HG02571 (cell line): ENCODE measurements around the gene GPD1.

Experiments used
- ATAC-seq: cut with Tn5 transposase; IDR thresholded peaks from one replicate; pipeline ENCODE4 v1.9.1; 2021; ENCODE audit warnings: mild to moderate bottlenecking, moderate library complexity; ENCODE audit not compliant: unreplicated experiment

The GPD1 gene

DNA sequence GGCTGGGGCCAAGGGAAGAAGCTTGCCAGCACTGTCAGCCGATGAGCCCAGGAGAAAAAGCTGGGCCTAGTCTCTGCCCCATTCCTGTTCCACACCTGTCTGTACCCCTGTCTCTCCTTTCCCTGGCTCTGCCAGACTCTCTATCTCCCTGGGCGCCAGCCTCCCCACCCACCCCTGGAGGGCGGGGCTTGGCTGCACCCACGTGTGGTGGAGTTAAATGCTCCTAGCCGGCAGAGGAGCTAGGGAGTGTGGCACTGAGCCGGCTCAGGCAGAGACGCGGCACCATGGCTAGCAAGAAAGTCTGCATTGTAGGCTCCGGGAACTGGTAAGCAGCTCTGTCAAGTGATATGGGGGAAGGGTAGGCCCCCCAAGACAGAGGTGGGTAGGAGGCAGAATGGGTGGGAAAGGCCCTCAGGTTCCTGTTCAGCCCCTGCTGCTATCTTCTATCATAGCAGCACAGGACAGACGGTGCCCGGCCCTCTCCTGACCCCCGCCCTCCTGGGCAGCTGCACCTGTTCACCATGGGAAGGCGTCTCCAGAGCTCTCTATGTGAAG is at the start of gene GPD1:
GPD1 (plus strand) TSS at position 242 of the 555 bp plus-strand sequence; CDS start at position 285, 43 bp downstream.
- no peak for ATAC-seq

DNA sequence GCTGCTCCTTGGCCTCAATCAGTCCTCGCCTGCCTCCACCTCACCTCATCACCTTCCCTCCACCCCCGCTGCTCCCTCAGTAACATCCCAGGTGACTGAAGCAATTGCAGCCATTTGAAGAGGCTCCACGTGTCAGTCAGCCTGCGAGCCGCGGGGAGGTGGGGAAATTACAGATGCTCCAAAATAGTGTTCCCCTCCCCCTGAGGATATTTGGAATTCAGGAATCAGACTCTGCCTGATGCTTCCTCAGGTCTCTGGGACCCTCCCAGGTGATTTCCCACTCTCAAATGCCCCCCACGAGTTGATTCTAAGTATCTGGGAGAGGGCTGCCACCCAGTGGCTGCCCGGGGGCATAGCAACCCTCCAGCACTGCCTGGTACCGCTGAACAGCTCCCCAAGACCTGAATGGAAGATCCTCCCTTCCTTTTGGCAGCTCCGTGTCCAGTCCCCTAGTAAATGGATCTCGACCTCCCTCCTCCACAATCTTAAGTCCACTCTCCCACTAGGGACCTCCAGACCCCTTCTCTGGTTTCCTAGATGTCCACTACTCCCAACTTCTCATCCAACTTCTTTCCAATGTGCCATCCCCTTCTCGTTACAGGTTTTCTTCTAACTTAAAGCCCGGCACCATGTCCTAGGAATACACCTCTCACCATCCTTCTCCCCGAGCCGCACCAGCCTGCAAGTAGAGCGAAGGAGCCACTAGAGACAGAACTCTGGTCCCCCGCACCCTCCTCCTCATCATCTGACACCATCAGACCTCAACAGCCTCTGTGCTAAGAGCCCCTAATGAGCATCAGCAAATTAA is 47.8 kb upstream of the GPD1 start:
- ATAC-seq: no peak

DNA sequence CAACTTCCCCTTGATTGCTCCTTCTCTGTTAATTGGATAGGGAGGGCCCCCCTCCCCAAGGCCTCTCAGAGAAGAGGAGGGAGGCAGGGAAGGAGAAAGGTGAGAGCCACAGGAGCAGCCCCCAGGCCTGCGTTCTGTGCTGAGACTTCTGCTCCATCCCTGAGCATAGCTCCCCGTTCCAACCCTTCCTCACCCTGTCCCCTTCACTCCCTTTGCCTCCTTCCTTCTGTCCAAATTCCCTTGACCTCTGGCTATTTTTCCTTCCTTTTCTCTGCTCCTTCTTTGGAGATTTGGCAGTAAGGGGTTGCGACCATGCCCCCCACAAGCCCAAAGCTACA is 47.2 kb upstream of the GPD1 start:
- no peak for ATAC-seq

DNA sequence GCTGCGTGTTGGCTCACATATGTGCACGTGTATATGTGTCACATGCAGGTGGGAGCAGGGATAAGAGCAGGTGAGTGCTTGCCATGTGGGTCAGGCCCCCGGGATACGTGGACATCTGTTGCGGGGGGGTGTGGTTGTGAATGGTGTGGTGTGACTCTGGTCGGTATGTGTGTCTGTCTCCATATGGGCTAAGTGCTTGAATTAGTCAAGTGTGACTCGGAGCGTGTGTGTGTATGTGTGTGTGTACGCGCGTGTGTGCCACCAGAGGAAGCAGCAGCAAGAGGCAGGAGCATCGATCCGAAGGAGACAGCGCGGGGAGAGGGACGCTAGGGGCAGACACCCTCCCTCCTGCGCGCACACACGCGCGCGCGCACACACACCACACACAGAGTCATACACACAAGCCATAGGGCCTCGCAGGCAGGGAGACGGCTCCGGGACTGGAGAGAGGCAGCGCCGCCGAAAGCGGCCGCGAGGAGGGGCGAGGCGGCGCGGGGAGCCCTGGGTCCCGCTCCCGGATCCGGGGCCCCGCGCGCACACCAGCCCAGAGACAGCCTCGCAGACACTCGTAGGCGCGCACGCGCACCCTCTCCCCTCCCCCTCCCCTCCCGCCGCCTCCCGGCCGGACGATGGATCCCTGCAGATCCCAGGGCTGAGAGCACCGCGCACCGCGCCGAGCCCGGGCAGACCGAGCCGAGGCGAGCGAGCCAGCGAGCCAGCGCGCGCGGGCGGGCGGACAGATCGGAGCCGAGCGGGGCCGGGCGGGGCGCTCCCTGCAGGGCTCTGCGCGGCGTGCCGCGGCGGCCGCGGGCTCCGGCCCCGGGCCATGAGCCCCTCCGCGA is 46.6 kb upstream of the GPD1 start, which contains the start of gene ASIC1:
ASIC1 (plus strand) TSS at position 597 of the 842 bp plus-strand sequence. CDS start 1,171 bp downstream, outside the sequence.
- ATAC-seq: no peak

DNA sequence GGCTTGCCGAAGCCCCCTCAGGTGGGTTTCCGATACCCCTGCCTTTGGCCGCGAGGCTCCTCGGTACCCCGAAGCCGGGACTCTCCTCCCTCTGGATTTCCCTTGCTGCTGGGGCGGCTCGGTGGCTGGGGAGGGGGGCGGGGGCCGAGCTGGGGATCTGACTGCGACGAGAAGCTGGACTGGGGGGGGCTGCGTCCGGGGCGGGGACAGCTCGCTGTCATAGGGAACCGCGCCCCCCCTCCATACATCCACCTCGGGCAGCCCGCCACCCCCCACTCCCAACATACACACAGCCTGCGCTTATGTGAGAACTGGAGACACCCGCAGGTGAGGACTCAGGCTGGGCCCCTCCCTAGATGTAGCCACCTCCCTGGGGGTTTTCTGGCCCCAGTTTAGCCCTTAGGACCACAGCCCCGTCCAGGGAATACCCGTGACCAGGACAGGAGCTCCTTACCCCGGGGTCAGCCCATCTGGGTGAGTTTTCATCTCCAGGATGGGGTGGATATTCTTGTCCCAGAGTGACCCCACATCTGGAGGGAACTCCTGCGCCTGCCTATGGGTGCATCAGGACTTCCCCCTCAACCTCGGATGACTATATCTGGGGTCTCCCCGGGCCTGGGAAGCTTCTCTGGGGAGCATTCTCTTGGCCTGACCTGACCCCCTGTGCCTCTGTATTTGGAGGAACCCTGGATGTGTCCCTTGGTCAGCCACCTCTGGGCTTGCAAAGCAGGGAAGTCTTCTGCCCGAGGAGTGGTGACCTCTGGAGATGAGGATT is 45.7 kb upstream of the GPD1 start:
- ATAC-seq: no peak

DNA sequence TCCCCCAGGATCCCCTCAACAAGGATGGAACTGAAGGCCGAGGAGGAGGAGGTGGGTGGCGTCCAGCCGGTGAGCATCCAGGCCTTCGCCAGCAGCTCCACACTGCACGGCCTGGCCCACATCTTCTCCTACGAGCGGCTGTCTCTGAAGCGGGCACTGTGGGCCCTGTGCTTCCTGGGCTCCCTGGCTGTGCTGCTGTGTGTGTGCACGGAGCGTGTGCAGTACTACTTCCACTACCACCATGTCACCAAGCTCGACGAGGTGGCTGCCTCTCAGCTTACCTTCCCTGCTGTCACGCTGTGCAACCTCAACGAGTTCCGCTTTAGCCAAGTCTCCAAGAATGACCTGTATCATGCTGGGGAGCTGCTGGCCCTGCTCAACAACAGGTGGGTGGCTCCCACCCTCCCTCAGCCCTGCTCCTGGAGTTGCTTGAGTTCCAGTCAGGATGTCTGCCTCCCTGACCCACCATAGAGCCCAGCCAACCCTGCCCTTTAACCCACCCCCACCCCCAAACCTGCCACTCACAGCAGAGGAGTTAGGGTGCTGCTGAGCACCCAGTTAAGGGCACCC is 45.0 kb upstream of the GPD1 start:
- ATAC-seq: no peak

DNA sequence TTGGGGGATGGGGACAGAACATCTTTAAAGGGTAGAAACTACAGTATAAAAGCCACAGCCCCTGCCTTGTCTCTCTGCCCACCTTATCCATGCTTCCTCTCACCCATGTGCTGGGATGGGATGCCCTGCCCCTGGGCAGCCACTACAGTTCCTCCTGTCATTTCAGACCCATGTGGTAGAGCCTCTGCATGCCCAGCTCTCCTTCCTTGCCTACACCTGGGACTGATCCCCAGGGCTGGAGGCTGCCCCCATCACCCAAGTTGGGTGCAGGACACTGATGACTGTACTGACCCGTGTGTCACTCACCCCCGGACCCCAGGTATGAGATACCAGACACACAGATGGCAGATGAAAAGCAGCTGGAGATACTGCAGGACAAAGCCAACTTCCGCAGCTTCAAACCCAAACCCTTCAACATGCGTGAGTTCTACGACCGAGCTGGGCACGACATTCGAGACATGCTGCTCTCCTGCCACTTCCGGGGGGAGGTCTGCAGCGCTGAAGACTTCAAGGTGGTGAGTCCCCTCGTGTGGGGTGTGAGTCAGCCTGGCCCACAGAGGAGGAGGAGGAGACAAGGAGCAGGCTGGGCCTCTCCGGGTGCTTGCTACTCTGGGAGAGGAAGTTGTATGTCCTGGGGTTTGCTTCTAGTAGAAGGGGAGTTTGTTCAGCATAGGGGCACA is 44.2 kb upstream of the GPD1 start:
- no peak for ATAC-seq

DNA sequence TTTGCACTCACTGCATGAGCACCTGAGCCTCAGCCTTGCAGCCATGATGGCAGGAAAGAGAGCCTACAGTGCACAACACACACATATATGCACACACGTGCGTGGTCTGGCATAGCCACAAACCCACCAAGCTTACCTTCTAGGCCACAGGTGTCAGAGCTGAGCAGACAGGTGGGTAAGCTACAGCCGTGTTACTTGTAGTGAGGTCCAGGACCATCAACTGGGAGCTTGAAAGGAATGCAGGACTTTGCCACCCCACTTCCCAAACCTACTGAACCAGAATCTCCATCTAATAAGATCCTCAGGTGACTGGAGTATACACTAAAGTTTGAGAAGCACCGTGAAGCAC is 43.7 kb upstream of the GPD1 start:
- no peak for ATAC-seq

DNA sequence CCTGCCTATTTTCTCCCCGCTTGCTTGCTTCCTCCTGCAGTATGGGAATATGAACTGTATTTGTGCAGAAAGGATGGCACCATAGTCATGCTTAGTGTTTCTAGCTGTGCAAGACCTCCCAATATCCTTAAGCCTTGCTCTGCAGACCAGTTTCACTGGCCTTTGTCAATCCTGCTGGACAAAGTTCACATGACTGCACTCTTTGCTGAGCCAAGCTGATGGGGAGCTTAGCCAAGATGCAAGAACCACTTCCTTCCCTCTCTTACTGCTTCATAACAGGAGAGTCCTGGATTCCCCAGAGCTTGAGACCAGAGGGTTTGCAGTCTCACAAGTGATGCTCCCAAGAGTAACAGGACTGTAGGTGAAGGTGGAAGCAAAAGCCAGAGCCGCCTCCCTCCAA is 42.6 kb upstream of the GPD1 start:
- no peak for ATAC-seq

DNA sequence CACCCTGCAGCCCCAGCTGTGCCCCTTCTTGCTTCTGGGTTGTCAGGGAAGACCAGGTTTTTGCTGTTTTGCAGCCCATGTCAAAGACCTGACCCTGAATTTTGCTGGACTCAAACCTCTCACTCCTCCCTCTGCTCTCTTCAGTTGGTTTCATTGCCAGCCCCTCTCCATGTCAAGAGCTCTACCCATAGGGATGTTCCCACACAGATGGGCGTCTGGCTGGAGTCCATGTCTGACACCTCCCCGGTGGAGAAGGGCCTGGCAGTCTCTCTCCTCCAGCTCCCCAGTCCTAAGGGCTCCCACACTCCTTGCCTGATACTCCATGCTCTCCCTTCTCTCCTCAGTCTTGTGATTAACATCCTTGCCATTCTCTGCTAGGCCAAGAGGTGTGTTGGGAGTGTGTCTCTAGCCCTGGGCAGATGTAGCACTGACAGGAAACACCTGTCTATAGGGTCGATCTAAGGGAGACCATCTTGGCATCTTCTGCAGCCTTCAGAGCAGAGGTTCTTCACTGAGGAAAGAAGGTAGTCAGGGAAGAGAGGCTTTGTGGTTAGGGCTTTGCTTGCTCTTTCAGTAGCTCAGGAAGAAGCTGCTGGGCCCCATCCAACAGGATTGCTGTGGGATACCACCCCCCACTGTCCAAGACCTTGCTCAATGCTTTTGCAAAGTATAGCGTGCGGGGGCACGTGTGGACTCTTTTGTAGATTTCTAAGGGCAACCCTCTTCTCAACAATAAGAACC is 41.7 kb upstream of the GPD1 start:
- ATAC-seq: no peak

DNA sequence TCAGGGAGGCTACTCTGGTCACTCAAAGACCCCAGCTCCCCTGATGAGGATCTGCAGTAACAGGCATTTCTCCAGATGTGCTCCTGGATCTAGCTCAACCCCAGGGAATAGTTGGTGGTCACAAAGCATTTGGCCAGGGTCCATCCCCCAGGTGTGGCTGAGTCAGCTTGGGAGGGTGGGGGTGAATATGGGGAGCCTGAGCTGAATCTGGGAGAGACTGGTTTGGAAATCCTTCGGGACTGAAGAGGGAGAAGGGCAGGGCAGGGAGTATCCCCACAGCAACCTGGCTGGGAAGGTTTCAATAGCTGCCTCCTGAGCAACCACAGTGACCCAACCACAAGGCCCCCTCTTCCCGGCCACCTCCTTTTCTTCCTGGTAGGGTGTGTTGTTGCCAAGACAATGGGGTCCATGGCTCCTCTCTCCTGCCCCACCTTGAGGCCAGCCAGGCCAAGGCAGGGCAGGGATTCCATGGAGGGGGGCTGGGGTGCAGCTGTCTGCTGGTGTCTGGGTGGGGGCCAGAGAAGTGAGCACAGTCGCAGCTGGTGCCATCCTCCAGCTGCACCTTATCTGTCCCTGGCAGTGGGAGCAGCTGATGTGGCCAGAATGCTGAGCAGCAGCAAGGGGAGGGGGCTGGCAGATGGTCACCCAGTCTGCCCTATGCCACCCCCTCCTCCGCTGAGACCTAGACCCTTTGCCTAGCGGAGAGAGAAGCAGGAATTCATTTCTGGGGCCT is 40.9 kb upstream of the GPD1 start:
- ATAC-seq: no peak

DNA sequence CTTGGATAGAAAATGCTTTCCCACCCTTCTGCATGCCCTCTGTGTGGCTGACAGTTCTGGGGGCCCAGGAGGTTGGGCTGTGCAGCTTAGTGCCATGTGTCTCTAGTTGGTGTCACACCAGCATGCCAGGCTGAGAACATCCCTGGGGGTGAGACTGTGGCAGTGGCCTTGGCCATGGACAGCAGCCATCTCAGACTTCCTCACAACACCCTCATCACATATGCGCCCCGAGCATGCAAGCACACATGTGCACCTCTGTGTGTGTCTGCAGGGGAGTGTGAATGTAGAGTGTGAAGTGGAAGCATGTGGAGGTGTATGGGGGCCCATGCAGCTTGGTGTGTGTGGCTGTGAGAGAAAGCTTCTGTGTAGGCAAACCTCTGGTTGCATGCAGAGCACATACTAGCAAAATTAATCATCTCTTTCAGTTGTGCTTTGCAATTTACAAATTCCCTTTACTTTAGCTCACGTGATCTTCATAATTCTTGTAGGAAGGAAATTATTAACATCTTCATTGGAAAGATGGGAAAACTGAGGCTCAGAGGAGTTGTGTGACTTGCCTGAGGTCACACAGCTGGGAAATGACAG is 38.0 kb upstream of the GPD1 start:
- ATAC-seq: no peak

DNA sequence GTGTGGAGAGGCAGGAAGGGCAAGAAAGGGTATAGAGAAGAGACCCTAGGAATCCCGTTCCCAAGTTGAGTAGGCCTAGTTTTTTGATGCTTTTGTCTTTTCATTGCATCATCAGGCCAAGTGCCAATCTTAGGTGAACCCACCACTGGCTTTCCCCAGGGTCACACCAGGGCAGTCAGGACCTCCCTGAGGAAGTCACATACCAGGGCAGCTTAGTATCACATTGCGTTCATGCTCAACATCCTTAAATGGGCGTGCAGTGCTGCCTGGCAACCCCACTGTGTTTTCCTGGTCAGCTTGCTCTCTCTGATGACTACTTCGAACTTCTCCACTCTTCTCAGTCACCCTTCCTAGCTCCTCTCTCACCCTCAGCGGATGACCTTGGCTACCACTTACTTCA is 37.4 kb upstream of the GPD1 start:
- no peak for ATAC-seq

DNA sequence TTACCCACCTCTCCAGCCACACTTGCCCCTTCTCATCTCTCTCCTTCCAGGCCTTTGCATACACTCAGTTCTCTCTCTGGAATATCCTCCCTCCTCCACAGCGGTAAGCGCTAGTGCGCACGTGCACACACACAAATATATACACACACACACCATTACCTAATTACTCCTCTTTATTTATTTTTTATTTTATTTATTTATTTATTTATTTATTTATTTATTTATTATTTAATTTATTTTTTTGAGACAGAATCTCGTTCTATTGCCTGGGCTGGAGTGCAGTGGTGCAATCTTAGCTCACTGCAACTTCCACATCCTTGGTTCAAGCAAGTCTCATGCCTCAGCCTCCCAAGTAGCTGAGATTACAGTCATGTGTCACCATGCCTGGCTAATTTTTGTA is 34.7 kb upstream of the GPD1 start:
- no peak for ATAC-seq

DNA sequence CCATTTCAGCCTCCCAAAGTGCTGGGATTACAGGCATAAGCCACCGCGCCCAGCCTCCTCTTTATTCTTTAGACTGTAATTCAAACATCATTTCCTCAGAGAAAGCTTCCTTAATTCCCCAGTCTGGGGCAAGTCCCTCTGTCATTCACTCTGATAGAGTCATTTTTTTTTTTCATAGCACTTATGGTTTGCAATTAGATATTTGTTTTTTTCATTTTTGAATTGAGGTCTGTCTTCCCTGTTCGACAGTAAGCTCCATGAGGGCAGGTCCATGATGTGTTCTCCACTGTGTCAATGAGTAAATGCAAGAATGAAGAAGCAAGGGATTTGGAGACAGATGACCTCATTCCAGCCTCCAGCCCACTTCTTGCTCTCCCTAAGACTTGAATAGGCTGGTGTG is 34.3 kb upstream of the GPD1 start:
- ATAC-seq: no peak

DNA sequence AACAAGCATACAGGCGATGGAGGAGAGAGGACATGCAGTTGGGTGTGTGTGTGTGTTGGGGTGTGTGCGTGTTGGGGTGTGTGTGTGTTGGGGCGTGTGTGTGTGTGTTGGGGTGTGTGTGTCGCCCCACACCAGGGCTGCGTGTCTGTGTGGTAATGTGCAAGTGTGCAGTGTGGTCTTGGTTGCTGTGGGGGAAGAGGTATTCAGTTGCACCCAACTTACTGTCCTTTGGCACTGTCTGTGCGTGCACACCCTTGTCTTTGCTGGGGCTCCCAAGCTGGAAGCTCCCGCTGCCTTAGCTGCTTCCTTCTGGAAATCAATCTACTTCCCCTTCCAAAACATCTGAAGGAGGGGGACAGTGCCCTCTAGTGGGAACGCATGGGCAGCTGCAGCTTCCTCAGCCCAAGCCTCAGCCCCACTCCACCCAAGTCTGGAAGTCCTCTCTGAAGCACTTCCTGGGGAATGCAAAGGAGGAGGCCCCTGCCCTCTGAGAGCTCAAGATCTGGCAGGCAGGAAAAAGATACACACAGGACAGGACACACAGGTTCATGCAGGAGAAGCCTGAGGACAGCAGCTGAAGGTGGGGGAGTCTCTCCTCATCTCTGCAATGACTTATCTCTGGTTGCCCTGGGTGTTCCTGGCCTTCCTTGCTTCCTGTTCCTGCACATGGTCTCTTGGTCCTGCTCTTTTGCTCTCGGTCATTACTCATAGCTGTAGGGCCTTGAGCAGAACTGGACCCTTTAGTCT is 33.3 kb upstream of the GPD1 start:
- ATAC-seq: no peak

DNA sequence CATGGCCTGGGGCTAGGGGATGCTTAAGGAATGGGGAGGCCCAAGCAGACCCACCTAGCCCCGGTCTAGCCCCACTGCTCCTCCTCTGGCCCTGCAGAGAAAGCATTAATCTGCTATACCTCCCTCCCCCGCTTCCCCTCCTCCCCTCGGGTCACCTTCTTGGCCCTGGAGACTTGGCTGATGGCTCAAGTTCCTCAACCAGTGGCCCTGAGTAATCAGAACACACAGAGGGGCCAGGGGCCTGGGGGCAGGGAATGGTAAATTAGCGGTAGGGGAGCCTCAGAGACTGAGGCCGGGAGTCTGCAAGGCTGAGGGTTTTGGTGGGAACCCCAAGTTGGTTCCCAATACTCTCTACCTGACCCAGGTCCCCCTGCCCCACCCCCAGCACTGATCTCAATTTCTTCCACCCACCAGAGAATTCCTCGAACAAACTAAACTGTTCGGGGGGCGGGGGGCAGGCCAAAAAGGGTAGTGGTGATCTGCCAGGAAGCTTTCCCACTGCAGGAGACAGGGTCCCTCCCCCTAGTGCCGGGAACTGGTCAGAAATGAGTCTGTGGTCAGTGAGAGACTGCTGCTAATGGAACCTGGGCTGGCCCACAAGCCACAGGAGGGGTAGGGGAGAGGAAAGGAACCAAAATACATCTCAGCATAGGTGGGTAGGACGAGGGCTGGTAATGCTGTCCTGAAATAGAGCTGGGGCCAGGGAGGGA is 31.5 kb upstream of the GPD1 start:
- ATAC-seq: no peak
